B cell (primary cell): ENCODE data around the gene MTFR1L. TPM values are rescaled to one million over a fixed set of nuclear protein-coding genes. Genes with fewer than 3 reads are reported as not detected.

Experiments used
- ATAC-seq: fragments of 200-7000 bp; cut with Tn5 transposase; one replicate; pipeline ENCODE4 v1.10.0; 2021; ENCODE audit warnings: low read depth, mild to moderate bottlenecking, moderate number of reproducible peaks, moderate library complexity
- CTCF ChIA-PET: fragments of 350-600 bp; sonication (Branson Sonifier 250); formaldehyde crosslinking; loops from one replicate; lab custom pipeline; 2021; ENCODE audit warnings: antibody characterized with exemption, inconsistent platforms; lab: Charles Lee
- POLR2A ChIA-PET: fragments of 350-600 bp; sonication (Branson Sonifier 250); formaldehyde crosslinking; loops from one replicate; lab custom pipeline; 2021; ENCODE audit warnings: antibody characterized with exemption; lab: Charles Lee
- DNase-seq: peaks from one replicate; pipeline ENCODE4 v3.0.0; 2013
- H2AFZ ChIP-seq: 2 replicates; pipeline ENCODE4 v1.6.1; 2012; ENCODE audit warnings: mild to moderate bottlenecking, low read depth, low read length; ENCODE audit not compliant: insufficient read depth, poor library complexity, severe bottlenecking
- H3K27ac ChIP-seq, 2 donors: 1 replicate in 1 of 2; 2 replicates in 1 of 2; pipeline ENCODE4 v1.5.1; 2012 to 2013; ENCODE audit warnings: low read length in 2 of 2, mild to moderate bottlenecking in 2 of 2, moderate library complexity in 1 of 2
- H3K27me3 ChIP-seq, 4 experiments: fragments of 200-600 bp in 1 of 4; sonication (generic) in 1 of 4; replicated peaks in 1 of 4; 1 replicate in 2 of 4; 2 replicates in 2 of 4; pipeline versions ENCODE4 v1.6.1 to v1.7.0; 2013 to 2016; ENCODE audit warnings: low read length in 3 of 4, mild to moderate bottlenecking in 2 of 4, mixed read lengths in 1 of 4, moderate library complexity in 1 of 4; ENCODE audit not compliant: insufficient read depth in 4 of 4, control insufficient read depth in 3 of 4; ENCODE audit errors: control extremely low read depth in 1 of 4
- H3K36me3 ChIP-seq, 2 experiments: replicated peaks in 1 of 2; 1 replicate in 1 of 2; 2 replicates in 1 of 2; pipeline versions ENCODE4 v1.6.1 to v1.7.1; 2013; ENCODE audit warnings: low read length in 1 of 2; ENCODE audit not compliant: insufficient read depth in 2 of 2, control insufficient read depth in 1 of 2; ENCODE audit errors: control extremely low read depth in 1 of 2, extremely low read depth in 1 of 2
- H3K4me1 ChIP-seq, 2 donors: fragments of 200-600 bp in 1 of 2; sonication (generic) in 1 of 2; 1 replicate in 1 of 2; 2 replicates in 1 of 2; pipeline versions ENCODE4 v1.5.1 to v1.6.1; 2013 to 2017; ENCODE audit warnings: low read length in 2 of 2; ENCODE audit not compliant: control insufficient read depth in 2 of 2, insufficient read depth in 2 of 2
- H3K4me2 ChIP-seq: replicated peaks from 2 replicates; pipeline ENCODE3; 2012; ENCODE audit warnings: mild to moderate bottlenecking, low read depth, low read length; ENCODE audit not compliant: poor library complexity, severe bottlenecking
- H3K4me3 ChIP-seq, 5 experiments: fragments of 200-600 bp in 1 of 5; sonication (generic) in 1 of 5; 1 replicate in 3 of 5; 2 replicates in 2 of 5; pipeline versions ENCODE4 v1.5.1 to v1.7.0; 2011 to 2016; ENCODE audit warnings: low read length in 4 of 5, mild to moderate bottlenecking in 4 of 5, low read depth in 2 of 5, control low read depth in 1 of 5, moderate library complexity in 1 of 5; ENCODE audit not compliant: insufficient read depth in 1 of 5; ENCODE audit errors: control extremely low read depth in 1 of 5, extremely low read depth in 1 of 5
- H3K79me2 ChIP-seq: fragments of 200-600 bp; sonication (generic); one replicate; pipeline ENCODE4 v1.6.0; 2016; ENCODE audit warnings: low read length; ENCODE audit not compliant: control insufficient read depth, insufficient read depth
- H3K9ac ChIP-seq: fragments of 200-600 bp; sonication (generic); 2 replicates; pipeline ENCODE4 v1.6.1; 2017; ENCODE audit warnings: mild to moderate bottlenecking, low read length, moderate library complexity
- H3K9me3 ChIP-seq, 3 donors: one replicate each; pipeline versions ENCODE4 v1.6.1 to v1.7.1; 2013; ENCODE audit warnings: low read length in 2 of 3; ENCODE audit not compliant: control insufficient read depth in 2 of 3, insufficient read depth in 1 of 3; ENCODE audit errors: control extremely low read depth in 1 of 3
- H4K20me1 ChIP-seq: 2 replicates; pipeline ENCODE4 v1.6.0; 2012; ENCODE audit warnings: mild to moderate bottlenecking, low read length; ENCODE audit not compliant: insufficient read depth, control insufficient read depth, poor library complexity, severe bottlenecking
- H3K27ac Mint-ChIP-seq: one replicate; pipeline ENCODE4 v1.8.0; 2021; ENCODE audit warnings: mixed read lengths
- H3K27me3 Mint-ChIP-seq: one replicate; pipeline ENCODE4 v1.8.0; 2021; ENCODE audit warnings: mixed read lengths
- H3K4me1 Mint-ChIP-seq: one replicate; pipeline ENCODE4 v1.8.0; 2021; ENCODE audit warnings: mixed read lengths
- H3K4me3 Mint-ChIP-seq: one replicate; pipeline ENCODE4 v1.8.0; 2021; ENCODE audit warnings: mixed read lengths
- H3K9me3 Mint-ChIP-seq: one replicate; pipeline ENCODE4 v1.8.0; 2022; ENCODE audit warnings: mixed read lengths; ENCODE audit not compliant: insufficient read depth
- CTCF ChIP-seq: fragments of 200-600 bp; IDR thresholded peaks from one replicate; pipeline ENCODE4 v1.8.0; 2022; ENCODE audit warnings: antibody characterized with exemption, mild to moderate bottlenecking
- EZH2 ChIP-seq: IDR thresholded peaks from 2 replicates; pipeline ENCODE4 v1.6.1; 2012; ENCODE audit warnings: borderline replicate concordance, low read depth, mild to moderate bottlenecking, moderate library complexity, low read length; ENCODE audit not compliant: insufficient read depth, poor library complexity, severe bottlenecking
- WGBS: methylation state at CpG from one replicate; pipeline ENCODE4 v1.1.5; 2013; ENCODE audit warnings: missing lambda C conversion rate; ENCODE audit not compliant: insufficient coverage; 5-methylcytosine and 5-hydroxymethylcytosine counted together
- intact Hi-C: fragments of 100-400 bp; cut with micrococcal nuclease; formaldehyde crosslinking; loops from one replicate; pipeline ENCODE4 v1.10.0; 2022
- polyA plus RNA-seq: library from polyadenylated mRNA; depleted of rRNA; stranded (reverse); fragments of >200 nt; gene quantifications from 2 replicates; pipeline ENCODE4 v1.2.3, GENCODE V29; 2012
- total RNA-seq, 2 donors: library from RNA; stranded (reverse); fragments of 120-200 nt in 1 of 2; gene quantifications; 1 replicate in 1 of 2; 2 replicates in 1 of 2; pipeline versions ENCODE4 v1.2.3 to v1.2.4, GENCODE V29; 2013 to 2022

MTFR1L gene
- total and polyA plus RNA-seq, 2 donors (not counting 1 experiment from before 2014, with no cell fraction given) = 41.5 to 44.6 TPM

GRCh38 chr1:25879675-25880074, 59.9 kb downstream of the MTFR1L start:
- Histone ChIP-seq H3K27ac (no peak overlapping the region), H2AFZ (no peak overlapping the region), H3K79me2 (no peaks in the 10 kb centered on the region), H3K27me3 (no peaks in the 10 kb centered on the region), H3K36me3 (no peaks in the 10 kb centered on the region), H3K4me2 (no peak overlapping the region), H3K4me3 (no peak overlapping the region), H3K9ac (no peak overlapping the region), H3K9me3 (no peaks in the 10 kb centered on the region), H4K20me1 (no peaks in the 10 kb centered on the region), H3K4me1 (peaks cover 5 to 12% of the 10 kb centered on the region in 2 donors)
- no peak for TF ChIP-seq EZH2
- no peak for TF ChIP-seq CTCF
- no peak for DNase-seq
- intact Hi-C loops = no loop called here
- Mint-ChIP-seq H3K4me1 (peaks cover 8% of the 10 kb centered on the region), H3K27me3 (no peaks in the 10 kb centered on the region), H3K4me3 (no peak overlapping the region), H3K9me3 (no peaks in the 10 kb centered on the region), H3K27ac (no peak overlapping the region)
- no peak for ATAC-seq
- ChIA-PET CTCF (interaction anchor here (1.2 kb wide), 1 partner anchor 16 kb away, joined by 4 read pairs; no protein-coding TSS in a partner anchor), POLR2A (no interaction called here)
- 65% methylated on average over 2 of the region's 2 CpGs for WGBS

- TF ChIP-seq EZH2 (no peak), CTCF (no peak)
- H3K4me3 Mint-ChIP-seq = no peak overlapping the region
- Histone ChIP-seq H3K27me3 (no peaks in the 10 kb centered on the region), H3K4me1 (peaks cover 0 to 7% of the 10 kb centered on the region in 2 donors), H3K4me3 (no peak overlapping the region), H4K20me1 (no peaks in the 10 kb centered on the region), H3K9ac (no peak overlapping the region), H2AFZ (no peak overlapping the region), H3K36me3 (no peaks in the 10 kb centered on the region), H3K4me2 (no peak overlapping the region), H3K9me3 (no peaks in the 10 kb centered on the region), H3K79me2 (no peaks in the 10 kb centered on the region), H3K27ac (no peak overlapping the region)
- intact Hi-C loops = no loop called here
- H3K9me3 Mint-ChIP-seq = no peaks in the 10 kb centered on the region
- no peak for DNase-seq
- ATAC-seq = no peak
- peaks cover 3% of the 10 kb centered on the region for H3K4me1 Mint-ChIP-seq
- ChIA-PET POLR2A (no interaction called here), CTCF (interaction anchor here (0.5 to 1.2 kb wide), 2 partner anchors 15 kb away, joined by 3 to 4 read pairs; no protein-coding TSS in a partner anchor)
- WGBS = 89% methylated on average over 5 of the region's 5 CpGs
- H3K27ac Mint-ChIP-seq = no peak overlapping the region
- no peaks in the 10 kb centered on the region for H3K27me3 Mint-ChIP-seq
Measured at GRCh38 chr1:25880518-25880917, 60.8 kb downstream of the MTFR1L start.
